NCI-H226 (cell line): ENCODE measurements around the gene NCAPH2.

Source experiments
- DNase-seq: peaks from one replicate; pipeline ENCODE4 v3.0.0-alpha.2; 2015

Gene NCAPH2

GRCh38 chr22:50550395-50550794 is 42.4 kb downstream of the NCAPH2 start:
- no peak for DNase-seq

GRCh38 chr22:50551160-50551752 is 43.2 kb downstream of the NCAPH2 start:
- DNase-seq: no peak

- no peak for DNase-seq
These were observed 45.3 kb downstream of the NCAPH2 start for GRCh38 chr22:50553310-50553709.

GRCh38 chr22:50556703-50557102 is 48.7 kb downstream of the NCAPH2 start:
- DNase-seq: no peak

GRCh38 chr22:50560034-50560433 is 52.0 kb downstream of the NCAPH2 start:
- no peak for DNase-seq

- DNase-seq: no peak
These were observed 53.7 kb downstream of the NCAPH2 start for GRCh38 chr22:50561401-50562358.

GRCh38 chr22:50562523-50563412 is 54.7 kb downstream of the NCAPH2 start, which contains the start of gene SYCE3:
TSS of gene SYCE3 (minus strand) at chr22:50562919. CDS start at chr22:50556405, 6,514 bp downstream.
- peak; percentile 55 for DNase-seq

GRCh38 chr22:50563413-50564160 is 55.6 kb downstream of the NCAPH2 start:
- no peak for DNase-seq

- DNase-seq: no peak
These were observed 56.3 kb downstream of the NCAPH2 start for GRCh38 chr22:50564289-50564688.

GRCh38 chr22:50567721-50568252 is 59.8 kb downstream of the NCAPH2 start:
- DNase-seq: no peak

GRCh38 chr22:50568626-50569025 is 60.6 kb downstream of the NCAPH2 start:
- DNase-seq: no peak

- no peak for DNase-seq
These were observed 61.0 kb downstream of the NCAPH2 start for GRCh38 chr22:50569041-50569459.

- DNase-seq: no peak
These were observed 62.0 kb downstream of the NCAPH2 start for GRCh38 chr22:50569896-50570535.

- no peak for DNase-seq
These were observed 62.8 kb downstream of the NCAPH2 start for GRCh38 chr22:50570861-50571260.

GRCh38 chr22:50571264-50572175 is 63.5 kb downstream of the NCAPH2 start:
- DNase-seq: no peak

GRCh38 chr22:50572965-50573364 is 64.9 kb downstream of the NCAPH2 start:
- no peak for DNase-seq

GRCh38 chr22:50573491-50574382 is 65.7 kb downstream of the NCAPH2 start:
- DNase-seq: no peak

- no peak for DNase-seq
These were observed 66.3 kb downstream of the NCAPH2 start for GRCh38 chr22:50574383-50574755.
